WTC11 (cell line): ENCODE measurements around the gene ZNF888. TPM values are rescaled to one million over a fixed set of nuclear protein-coding genes. Genes with fewer than 3 reads are reported as not detected.

Experiments used
- ATAC-seq: fragments of 200-7000 bp; cut with Tn5 transposase; 2 replicates; pipeline ENCODE4 v1.10.0; 2021; ENCODE audit warnings: mild to moderate bottlenecking, moderate library complexity
- CTCF ChIA-PET: fragments of 300-600 bp; sonication (Branson Sonifier 250); formaldehyde crosslinking; loops from one replicate; lab custom pipeline; 2021; ENCODE audit warnings: antibody characterized with exemption; lab: Charles Lee
- POLR2A ChIA-PET: fragments of 350-600 bp; sonication (Branson Sonifier 250); formaldehyde crosslinking; loops from one replicate; lab custom pipeline; 2021; ENCODE audit warnings: antibody characterized with exemption; lab: Charles Lee
- DNase-seq: peaks from one replicate; pipeline ENCODE4 v3.0.0; 2021; ENCODE audit warnings: low spot score
- H3K27ac Mint-ChIP-seq: 2 replicates; pipeline ENCODE4 v1.8.0; 2021; ENCODE audit warnings: mixed read lengths
- H3K27me3 Mint-ChIP-seq: 2 replicates; pipeline ENCODE4 v1.8.0; 2021; ENCODE audit warnings: low read depth, mild to moderate bottlenecking, moderate library complexity, mixed read lengths
- H3K36me3 Mint-ChIP-seq: 2 replicates; pipeline ENCODE4 v1.8.0; 2021; ENCODE audit warnings: mixed read lengths
- H3K4me1 Mint-ChIP-seq: 2 replicates; pipeline ENCODE4 v1.8.0; 2022; ENCODE audit warnings: mixed read lengths
- H3K4me3 Mint-ChIP-seq: 2 replicates; pipeline ENCODE4 v1.8.0; 2021; ENCODE audit warnings: mild to moderate bottlenecking, moderate library complexity, mixed read lengths
- H3K9me3 Mint-ChIP-seq: 2 replicates; pipeline ENCODE4 v1.8.0; 2021; ENCODE audit warnings: mixed read lengths
- ATF2 ChIP-seq: sonication (generic); formaldehyde crosslinking; IDR thresholded peaks from 2 replicates; pipeline ENCODE4 v1.8.1; 2022; ENCODE audit warnings: low read depth, missing genetic modification reagents, borderline replicate concordance
- ATF3 ChIP-seq: sonication (generic); formaldehyde crosslinking; conservative IDR thresholded peaks from 2 replicates; pipeline ENCODE4 v1.8.1; 2022; ENCODE audit warnings: mild to moderate bottlenecking, missing genetic modification reagents
- ATF6 ChIP-seq: sonication (generic); formaldehyde crosslinking; IDR thresholded peaks from 2 replicates; pipeline ENCODE4 v1.8.1; 2023; ENCODE audit warnings: mild to moderate bottlenecking, missing genetic modification reagents
- CBFB ChIP-seq: sonication (generic); formaldehyde crosslinking; IDR thresholded peaks from 2 replicates; pipeline ENCODE4 v1.8.1; 2022; ENCODE audit warnings: mild to moderate bottlenecking, low read depth, missing genetic modification reagents
- CREB1 ChIP-seq: sonication (generic); formaldehyde crosslinking; IDR thresholded peaks from 2 replicates; pipeline ENCODE4 v1.8.0; 2023; ENCODE audit warnings: mild to moderate bottlenecking, missing genetic modification reagents
- E2F4 ChIP-seq: sonication (generic); formaldehyde crosslinking; IDR thresholded peaks from 2 replicates; pipeline ENCODE4 v1.8.1; 2022; ENCODE audit warnings: low read depth, mild to moderate bottlenecking, moderate library complexity, missing genetic modification reagents, borderline replicate concordance
- ESRRA ChIP-seq: sonication (generic); formaldehyde crosslinking; IDR thresholded peaks from 2 replicates; pipeline ENCODE4 v1.8.1; 2022; ENCODE audit warnings: mild to moderate bottlenecking, missing genetic modification reagents, borderline replicate concordance
- GABPB1 ChIP-seq: sonication (generic); formaldehyde crosslinking; IDR thresholded peaks from 2 replicates; pipeline ENCODE4 v1.8.1; 2023; ENCODE audit warnings: mild to moderate bottlenecking, missing genetic modification reagents
- GRHL2 ChIP-seq: fragments of 250-450 bp; sonication (Bioruptor Pico); IDR thresholded peaks from 2 replicates; pipeline ENCODE4 v1.8.0; 2022; ENCODE audit warnings: mild to moderate bottlenecking, moderate library complexity; ENCODE audit not compliant: insufficient replicate concordance, severe bottlenecking
- HMGA2 ChIP-seq: fragments of 250-450 bp; sonication (Bioruptor Pico); IDR thresholded peaks from 2 replicates; pipeline ENCODE4 v1.4.0; 2021; ENCODE audit warnings: mild to moderate bottlenecking, moderate library complexity
- IRF1 ChIP-seq: sonication (generic); formaldehyde crosslinking; IDR thresholded peaks from 2 replicates; pipeline ENCODE4 v1.8.0; 2023; ENCODE audit warnings: missing genetic modification reagents
- JAZF1 ChIP-seq: fragments of 250-450 bp; sonication (Bioruptor Pico); IDR thresholded peaks from 2 replicates; pipeline ENCODE4 v1.9.0; 2021; ENCODE audit warnings: moderate library complexity, mild to moderate bottlenecking, inconsistent platforms
- KAT7 ChIP-seq: sonication (generic); formaldehyde crosslinking; IDR thresholded peaks from 2 replicates; pipeline ENCODE4 v1.8.1; 2023; ENCODE audit warnings: missing genetic modification reagents, mild to moderate bottlenecking, borderline replicate concordance
- MYBL2 ChIP-seq: sonication (generic); formaldehyde crosslinking; IDR thresholded peaks from 2 replicates; pipeline ENCODE4 v1.8.1; 2023; ENCODE audit warnings: mild to moderate bottlenecking, moderate library complexity, missing genetic modification reagents
- NFATC4 ChIP-seq: fragments of 250-450 bp; sonication (Bioruptor Pico); IDR thresholded peaks from 2 replicates; pipeline ENCODE4 v1.9.0; 2021; ENCODE audit warnings: mild to moderate bottlenecking
- NFE2L1 ChIP-seq: sonication (generic); formaldehyde crosslinking; IDR thresholded peaks from 2 replicates; pipeline ENCODE4 v1.8.1; 2023; ENCODE audit warnings: missing genetic modification reagents
- NR3C1 ChIP-seq: sonication (generic); formaldehyde crosslinking; conservative IDR thresholded peaks from 2 replicates; pipeline ENCODE4 v1.8.1; 2023; ENCODE audit warnings: low read depth, mild to moderate bottlenecking, missing genetic modification reagents
- PRDM15 ChIP-seq: sonication (generic); formaldehyde crosslinking; IDR thresholded peaks from 2 replicates; pipeline ENCODE4 v1.8.0; 2022; ENCODE audit warnings: missing genetic modification reagents
- ZMAT4 ChIP-seq: fragments of 250-450 bp; sonication (Bioruptor Pico); IDR thresholded peaks from 2 replicates; pipeline ENCODE4 v1.9.0; 2021; ENCODE audit warnings: mild to moderate bottlenecking
- ZNF396 ChIP-seq: fragments of 250-450 bp; sonication (Bioruptor Pico); IDR thresholded peaks from 2 replicates; pipeline ENCODE4 v1.8.0; 2021; ENCODE audit warnings: mild to moderate bottlenecking, moderate library complexity, borderline replicate concordance
- ZNF416 ChIP-seq: fragments of 250-450 bp; sonication (Bioruptor Pico); IDR thresholded peaks from 2 replicates; pipeline ENCODE4 v1.9.0; 2021; ENCODE audit warnings: mild to moderate bottlenecking, inconsistent platforms
- ZNF423 ChIP-seq: fragments of 250-450 bp; sonication (Bioruptor Pico); IDR thresholded peaks from 2 replicates; pipeline ENCODE4 v2.1.2; 2022; ENCODE audit warnings: mild to moderate bottlenecking, moderate library complexity
- ZNF671 ChIP-seq: fragments of 250-450 bp; sonication (Bioruptor Pico); IDR thresholded peaks from 2 replicates; pipeline ENCODE4 v1.8.0; 2021; ENCODE audit warnings: mild to moderate bottlenecking
- total RNA-seq: library from RNA; stranded (reverse); gene quantifications from 3 replicates; pipeline ENCODE4 v1.2.3, GENCODE V29; 2021

Gene ZNF888
- total RNA-seq, 1 experiment from 2014 or later = 9.8 TPM

GRCh38 chr19:52891336-52891735 lies 31.9 kb downstream of the ZNF888 start (continued):
- TF ChIP-seq ESRRA (CRISPR knock-in tag) (no peak), ATF3 (CRISPR knock-in tag) (no peak), ATF6 (no peak), IRF1 (CRISPR knock-in tag) (no peak), GRHL2 (no peak), HMGA2 (CRISPR knock-in tag) (no peak), KAT7 (CRISPR knock-in tag) (no peak), ZNF416 (CRISPR knock-in tag) (no peak)

GRCh38 chr19:52889931-52890330 lies 33.3 kb downstream of the ZNF888 start:
- TF ChIP-seq ZNF423 (no peak), GABPB1 (no peak), E2F4 (CRISPR knock-in tag) (no peak), NFE2L1 (CRISPR knock-in tag) (no peak)
- Mint-ChIP-seq H3K9me3 (no peaks in the 10 kb centered on the region), H3K4me3 (no peak overlapping the region), H3K27me3 (no peaks in the 10 kb centered on the region), H3K4me1 (peaks cover 20% of the 10 kb centered on the region), H3K36me3 (peaks cover 64% of the 10 kb centered on the region), H3K27ac (peak overlapping the region; percentile 29; the same call in 1 of the 2 replicates)
- DNase-seq (no peak), ATAC-seq (no peak)
- POLR2A ChIA-PET = no interaction called here
- CTCF ChIA-PET = no interaction called here

GRCh38 chr19:52889076-52889475 lies 34.2 kb downstream of the ZNF888 start:
- ATAC-seq = no peak
- Mint-ChIP-seq H3K36me3 (peaks cover 66% of the 10 kb centered on the region), H3K4me1 (peaks cover 16% of the 10 kb centered on the region), H3K27ac (no peak overlapping the region), H3K27me3 (no peaks in the 10 kb centered on the region), H3K4me3 (no peak overlapping the region), H3K9me3 (no peaks in the 10 kb centered on the region)
- POLR2A ChIA-PET = no interaction called here
- no peak for DNase-seq
- CTCF ChIA-PET = no interaction called here
- TF ChIP-seq MYBL2 (CRISPR knock-in tag) (no peak), GABPB1 (no peak), JAZF1 (CRISPR knock-in tag) (no peak), ZNF396 (CRISPR knock-in tag) (no peak), ATF6 (no peak), CREB1 (CRISPR knock-in tag) (no peak), ATF3 (CRISPR knock-in tag) (no peak), ATF2 (CRISPR knock-in tag) (no peak), NR3C1 (CRISPR knock-in tag) (no peak), ZNF671 (no peak), CBFB (CRISPR knock-in tag) (no peak), ZMAT4 (CRISPR knock-in tag) (no peak), NFATC4 (CRISPR knock-in tag) (no peak), PRDM15 (CRISPR knock-in tag) (no peak)
